Panc1 (cell line): ENCODE measurements around the gene STIP1. TPM values are rescaled to one million over a fixed set of nuclear protein-coding genes. Genes with fewer than 3 reads are reported as not detected.

ENCODE experiments used
- ATAC-seq: fragments of 200-7000 bp; cut with Tn5 transposase; 2 replicates; pipeline ENCODE4 v1.9.1; 2020; ENCODE audit warnings: mild to moderate bottlenecking, moderate library complexity
- BruUV-seq: library from RNA; stranded (reverse); fragments of 400-500 nt; replicated peaks from 2 replicates; lab custom pipeline; 2021; lab: Mats Ljungman, UMichigan
- CTCF ChIA-PET: fragments of 300-600 bp; sonication (Branson Sonifier 250); formaldehyde crosslinking; loops from one replicate; lab custom pipeline; 2022; ENCODE audit warnings: antibody characterized with exemption; lab: Charles Lee
- POLR2A ChIA-PET: fragments of 300-600 bp; sonication (Branson Sonifier 250); formaldehyde crosslinking; loops from one replicate; lab custom pipeline; 2022; ENCODE audit warnings: antibody characterized with exemption; lab: Charles Lee
- DNase-seq: peaks from one replicate; pipeline ENCODE4 v3.0.0-alpha.2; 2010; ENCODE audit warnings: low read depth, low spot score
- H3K27ac ChIP-seq: 2 replicates; pipeline ENCODE4 v1.5.1; 2011; ENCODE audit warnings: mild to moderate bottlenecking, low read length, inconsistent platforms
- H3K27me3 ChIP-seq: fragments of 200-500 bp; sonication (Bioruptor generic); 2 replicates; pipeline ENCODE4 v1.6.0; 2014; ENCODE audit warnings: low read length, inconsistent platforms; ENCODE audit not compliant: control insufficient read depth, insufficient read depth
- H3K36me3 ChIP-seq: fragments of 200-500 bp; sonication (Bioruptor generic); 2 replicates; pipeline ENCODE4 v1.5.1; 2014; ENCODE audit warnings: inconsistent platforms, mild to moderate bottlenecking, low read length, moderate library complexity; ENCODE audit not compliant: control insufficient read depth, insufficient read depth
- H3K4me1 ChIP-seq: 2 replicates; pipeline ENCODE4 v1.5.1; 2011; ENCODE audit warnings: inconsistent platforms, mild to moderate bottlenecking, low read length, moderate library complexity; ENCODE audit not compliant: control insufficient read depth, insufficient read depth
- H3K4me3 ChIP-seq, 2 experiments: 2 replicates each; pipeline ENCODE4 v1.5.1; 2011 to 2012; ENCODE audit warnings: low read depth in 2 of 2, low read length in 2 of 2, mild to moderate bottlenecking in 2 of 2, inconsistent platforms in 1 of 2, moderate library complexity in 1 of 2
- H3K9me3 ChIP-seq: fragments of 200-500 bp; sonication (Bioruptor generic); 2 replicates; pipeline ENCODE4 v1.5.1; 2014; ENCODE audit warnings: low read depth, mild to moderate bottlenecking, inconsistent platforms, low read length, moderate library complexity; ENCODE audit not compliant: control insufficient read depth, insufficient read depth
- CTCF ChIP-seq: fragments of 450-650 bp; IDR thresholded peaks from 2 replicates; pipeline ENCODE4 v1.5.1; 2017; ENCODE audit warnings: mild to moderate bottlenecking
- POLR2AphosphoS5 ChIP-seq: IDR thresholded peaks from 2 replicates; pipeline ENCODE4 v1.6.1; 2012; ENCODE audit warnings: mild to moderate bottlenecking, low read depth, low read length, moderate library complexity
- REST ChIP-seq, 2 experiments: IDR thresholded peaks; 2 replicates each; pipeline ENCODE4 v1.6.1; 2011 to 2012; ENCODE audit warnings: low read depth in 2 of 2, control low read depth in 1 of 2, low read length in 1 of 2, mild to moderate bottlenecking in 1 of 2, moderate library complexity in 1 of 2; ENCODE audit not compliant: insufficient read depth in 1 of 2
- SIN3A ChIP-seq: IDR thresholded peaks from 2 replicates; pipeline ENCODE4 v1.6.1; 2012; ENCODE audit warnings: low read depth, mild to moderate bottlenecking, low read length, moderate library complexity, borderline replicate concordance; ENCODE audit not compliant: insufficient read depth
- TCF7L2 ChIP-seq: IDR thresholded peaks from 2 replicates; pipeline ENCODE4 v1.6.1; 2011; ENCODE audit warnings: mild to moderate bottlenecking, low read depth, low read length, inconsistent platforms
- in situ Hi-C: cut with HindIII; loops from 2 replicates; pipeline ENCODE4 v1.10.0; 2016; ENCODE audit warnings: low sequenced_read_pairs, low pct_unique_long_range_greater_than_20kb
- intact Hi-C: fragments of 100-400 bp; cut with micrococcal nuclease; formaldehyde crosslinking; loops from one replicate; pipeline ENCODE4 v1.10.0; 2022; ENCODE audit not compliant: unreplicated experiment
- total RNA-seq: library from RNA; stranded (reverse); gene quantifications from one replicate; pipeline ENCODE4 v1.2.1, GENCODE V29; 2021; ENCODE audit not compliant: unreplicated experiment

STIP1 gene
- total RNA-seq, 1 experiment from 2014 or later, result 344 TPM

GRCh38 chr11:64153812-64154211, 32.2 kb upstream of the STIP1 start:
- no TSS peak for BruUV-seq
- Histone ChIP-seq H3K4me3 (no peak overlapping the region), H3K4me1 (peaks cover 6% of the 10 kb centered on the region), H3K27ac (no peak overlapping the region), H3K27me3 (no peaks in the 10 kb centered on the region), H3K9me3 (no peaks in the 10 kb centered on the region), H3K36me3 (no peaks in the 10 kb centered on the region)
- in situ Hi-C loops, result no loop called here
- TF ChIP-seq TCF7L2 (no peak), REST (IDR thresholded peaks at IDR 0.05; ENCODE audit: insufficient read depth in 1 of 2, low read depth in 2 of 2, low read length in 1 of 2) (no peak)
- intact Hi-C loops, result loop anchor here (5.0 to 10.0 kb wide), 2 partner anchors 67 to 319 kb away; partner anchors contain the start of gene MARK2
- ChIA-PET CTCF (no interaction called here), POLR2A (no interaction called here)
- ATAC-seq (no peak), DNase-seq (no peak)

- ATAC-seq, result no peak
- intact Hi-C loops, result loop anchor here (10.0 kb wide), 1 partner anchor 322 kb away; the partner anchor contains the start of gene MARK2
- CTCF ChIA-PET, result no interaction called here
Observed at GRCh38 chr11:64156235-64157011, 29.5 kb upstream of the STIP1 start.

More at GRCh38 chr11:64156235-64157011, 29.5 kb upstream of the STIP1 start:
- H3K27me3 ChIP-seq, result no peaks in the 10 kb centered on the region
- no peaks in the 10 kb centered on the region for H3K9me3 ChIP-seq
- TF ChIP-seq POLR2AphosphoS5 (no peak), REST (IDR thresholded peaks at IDR 0.05; ENCODE audit: insufficient read depth in 1 of 2, low read depth in 2 of 2, low read length in 1 of 2) (no peak), SIN3A (no peak), CTCF (no peak), TCF7L2 (no peak)
- BruUV-seq, result no TSS peak
- H3K4me1 ChIP-seq, result peaks cover 5% of the 10 kb centered on the region; the same call in 1 of the 2 replicates
- no peak overlapping the region for H3K4me3 ChIP-seq
- no peaks in the 10 kb centered on the region for H3K36me3 ChIP-seq
- in situ Hi-C loops, result no loop called here
- no peak overlapping the region for H3K27ac ChIP-seq
- POLR2A ChIA-PET, result interaction anchor here (0.6 kb wide), 1 partner anchor 1450 kb away, joined by 3 read pairs; no protein-coding TSS in a partner anchor
- no peak for DNase-seq
